WTC11 (cell line): Measurements from ENCODE around the gene FMN2. TPM values are rescaled to one million over a fixed set of nuclear protein-coding genes. Genes with fewer than 3 reads are reported as not detected.

Experiments used
- ATAC-seq: fragments of 200-7000 bp; cut with Tn5 transposase; 2 replicates; pipeline ENCODE4 v1.10.0; 2021; ENCODE audit warnings: mild to moderate bottlenecking, moderate library complexity
- CTCF ChIA-PET: fragments of 300-600 bp; sonication (Branson Sonifier 250); formaldehyde crosslinking; loops from one replicate; lab custom pipeline; 2021; ENCODE audit warnings: antibody characterized with exemption; lab: Charles Lee
- POLR2A ChIA-PET: fragments of 350-600 bp; sonication (Branson Sonifier 250); formaldehyde crosslinking; loops from one replicate; lab custom pipeline; 2021; ENCODE audit warnings: antibody characterized with exemption; lab: Charles Lee
- DNase-seq: peaks from one replicate; pipeline ENCODE4 v3.0.0; 2021; ENCODE audit warnings: low spot score
- H3K27ac Mint-ChIP-seq: 2 replicates; pipeline ENCODE4 v1.8.0; 2021; ENCODE audit warnings: mixed read lengths
- H3K27me3 Mint-ChIP-seq: 2 replicates; pipeline ENCODE4 v1.8.0; 2021; ENCODE audit warnings: low read depth, mild to moderate bottlenecking, moderate library complexity, mixed read lengths
- H3K36me3 Mint-ChIP-seq: 2 replicates; pipeline ENCODE4 v1.8.0; 2021; ENCODE audit warnings: mixed read lengths
- H3K4me1 Mint-ChIP-seq: 2 replicates; pipeline ENCODE4 v1.8.0; 2022; ENCODE audit warnings: mixed read lengths
- H3K4me3 Mint-ChIP-seq: 2 replicates; pipeline ENCODE4 v1.8.0; 2021; ENCODE audit warnings: mild to moderate bottlenecking, moderate library complexity, mixed read lengths
- H3K9me3 Mint-ChIP-seq: 2 replicates; pipeline ENCODE4 v1.8.0; 2021; ENCODE audit warnings: mixed read lengths
- AR ChIP-seq: fragments of 250-450 bp; sonication (Bioruptor Pico); IDR thresholded peaks from 2 replicates; pipeline ENCODE4 v1.9.0; 2021; ENCODE audit warnings: mild to moderate bottlenecking
- CBFB ChIP-seq: sonication (generic); formaldehyde crosslinking; IDR thresholded peaks from 2 replicates; pipeline ENCODE4 v1.8.1; 2022; ENCODE audit warnings: mild to moderate bottlenecking, low read depth, missing genetic modification reagents
- E2F5 ChIP-seq: sonication (generic); formaldehyde crosslinking; IDR thresholded peaks from 2 replicates; pipeline ENCODE4 v1.8.1; 2022; ENCODE audit warnings: mild to moderate bottlenecking, moderate library complexity, missing genetic modification reagents
- ELF4 ChIP-seq: sonication (generic); formaldehyde crosslinking; IDR thresholded peaks from 2 replicates; pipeline ENCODE4 v1.8.1; 2022; ENCODE audit warnings: low read depth, mild to moderate bottlenecking, moderate library complexity, missing genetic modification reagents
- EMX1 ChIP-seq: fragments of 250-450 bp; sonication (Bioruptor Pico); IDR thresholded peaks from 2 replicates; pipeline ENCODE4 v1.8.0; 2021; ENCODE audit warnings: mild to moderate bottlenecking
- ETV6 ChIP-seq: sonication (generic); formaldehyde crosslinking; IDR thresholded peaks from 2 replicates; pipeline ENCODE4 v1.8.1; 2022; ENCODE audit warnings: mild to moderate bottlenecking, missing genetic modification reagents
- FOXK1 ChIP-seq: sonication (generic); formaldehyde crosslinking; IDR thresholded peaks from 2 replicates; pipeline ENCODE4 v1.8.0; 2022; ENCODE audit warnings: mild to moderate bottlenecking, moderate library complexity, missing genetic modification reagents
- FOXP1 ChIP-seq: sonication (generic); formaldehyde crosslinking; IDR thresholded peaks from 2 replicates; pipeline ENCODE4 v1.8.0; 2022; ENCODE audit warnings: missing genetic modification reagents, mild to moderate bottlenecking, moderate library complexity, borderline replicate concordance
- HMGA2 ChIP-seq: fragments of 250-450 bp; sonication (Bioruptor Pico); IDR thresholded peaks from 2 replicates; pipeline ENCODE4 v1.4.0; 2021; ENCODE audit warnings: mild to moderate bottlenecking, moderate library complexity
- KAT7 ChIP-seq: sonication (generic); formaldehyde crosslinking; IDR thresholded peaks from 2 replicates; pipeline ENCODE4 v1.8.1; 2023; ENCODE audit warnings: missing genetic modification reagents, mild to moderate bottlenecking, borderline replicate concordance
- MLX ChIP-seq: sonication (generic); formaldehyde crosslinking; IDR thresholded peaks from 2 replicates; pipeline ENCODE4 v1.8.1; 2023; ENCODE audit warnings: mild to moderate bottlenecking, missing genetic modification reagents, moderate library complexity
- MYBL2 ChIP-seq: sonication (generic); formaldehyde crosslinking; IDR thresholded peaks from 2 replicates; pipeline ENCODE4 v1.8.1; 2023; ENCODE audit warnings: mild to moderate bottlenecking, moderate library complexity, missing genetic modification reagents
- NFATC4 ChIP-seq: fragments of 250-450 bp; sonication (Bioruptor Pico); IDR thresholded peaks from 2 replicates; pipeline ENCODE4 v1.9.0; 2021; ENCODE audit warnings: mild to moderate bottlenecking
- NFYB ChIP-seq: sonication (generic); formaldehyde crosslinking; conservative IDR thresholded peaks from 2 replicates; pipeline ENCODE4 v1.8.0; 2022; ENCODE audit warnings: low read depth, missing genetic modification reagents
- SMAD3 ChIP-seq: sonication (generic); formaldehyde crosslinking; IDR thresholded peaks from 2 replicates; pipeline ENCODE4 v1.8.0; 2022; ENCODE audit warnings: missing genetic modification reagents, mild to moderate bottlenecking, borderline replicate concordance
- SMAD4 ChIP-seq: sonication (generic); formaldehyde crosslinking; IDR thresholded peaks from 2 replicates; pipeline ENCODE4 v1.8.0; 2022; ENCODE audit warnings: mild to moderate bottlenecking, missing genetic modification reagents
- SOX15 ChIP-seq: fragments of 250-450 bp; sonication (Bioruptor Pico); IDR thresholded peaks from 2 replicates; pipeline ENCODE4 v1.9.0; 2021; ENCODE audit warnings: mild to moderate bottlenecking
- SP1 ChIP-seq: sonication (generic); formaldehyde crosslinking; conservative IDR thresholded peaks from 2 replicates; pipeline ENCODE4 v1.8.1; 2022; ENCODE audit warnings: missing genetic modification reagents
- TEAD4 ChIP-seq: sonication (generic); formaldehyde crosslinking; IDR thresholded peaks from 2 replicates; pipeline ENCODE4 v1.8.0; 2022; ENCODE audit warnings: mild to moderate bottlenecking, missing genetic modification reagents
- USF1 ChIP-seq: sonication (generic); formaldehyde crosslinking; IDR thresholded peaks from 2 replicates; pipeline ENCODE4 v1.8.0; 2022; ENCODE audit warnings: mild to moderate bottlenecking, missing genetic modification reagents
- USF2 ChIP-seq: sonication (generic); formaldehyde crosslinking; IDR thresholded peaks from 2 replicates; pipeline ENCODE4 v1.8.1; 2023; ENCODE audit warnings: mild to moderate bottlenecking, missing genetic modification reagents, moderate library complexity
- ZNF263 ChIP-seq: sonication (generic); formaldehyde crosslinking; IDR thresholded peaks from 2 replicates; pipeline ENCODE4 v1.8.1; 2022; ENCODE audit warnings: low read depth, mild to moderate bottlenecking, moderate library complexity, missing genetic modification reagents
- ZNF317 ChIP-seq: sonication (generic); formaldehyde crosslinking; IDR thresholded peaks from 2 replicates; pipeline ENCODE4 v1.8.1; 2023; ENCODE audit warnings: low read depth, mild to moderate bottlenecking, moderate library complexity, missing genetic modification reagents, borderline replicate concordance
- ZNF416 ChIP-seq: fragments of 250-450 bp; sonication (Bioruptor Pico); IDR thresholded peaks from 2 replicates; pipeline ENCODE4 v1.9.0; 2021; ENCODE audit warnings: mild to moderate bottlenecking, inconsistent platforms
- total RNA-seq: library from RNA; stranded (reverse); gene quantifications from 3 replicates; pipeline ENCODE4 v1.2.3, GENCODE V29; 2021

FMN2 gene
- total RNA-seq, 1 experiment from 2014 or later: 1.8 TPM

GRCh38 chr1:240352769-240353168, 261.1 kb downstream of the FMN2 start:
- Mint-ChIP-seq H3K36me3 (no peaks in the 10 kb centered on the region), H3K27me3 (no peaks in the 10 kb centered on the region), H3K4me1 (peaks cover 6% of the 10 kb centered on the region), H3K27ac (no peak overlapping the region)
- POLR2A ChIA-PET: interaction anchor here (0.5 to 0.6 kb wide), 2 partner anchors 166 to 301 kb away, joined by 3 read pairs; no protein-coding TSS in a partner anchor
- TF ChIP-seq SOX15 (CRISPR knock-in tag): no peak
- TF ChIP-seq, all 79 proteins: peak for 0
- no peak for ATAC-seq
- DNase-seq: no peak
- CTCF ChIA-PET: no interaction called here
- Mint-ChIP-seq H3K9me3 (no peaks in the 10 kb centered on the region), H3K4me3 (no peak overlapping the region)

- Mint-ChIP-seq H3K27ac (no peak overlapping the region), H3K9me3 (peaks cover 5% of the 10 kb centered on the region), H3K36me3 (no peaks in the 10 kb centered on the region), H3K4me1 (peaks cover 6% of the 10 kb centered on the region), H3K4me3 (no peak overlapping the region), H3K27me3 (no peaks in the 10 kb centered on the region)
- DNase-seq (no peak), ATAC-seq (no peak)
- TF ChIP-seq ETV6 (CRISPR knock-in tag): no peak
- no peak for TF ChIP-seq ZNF317 (CRISPR knock-in tag)
- TF ChIP-seq ELF4 (CRISPR knock-in tag): no peak
- no peak for TF ChIP-seq EMX1 (CRISPR knock-in tag)
- no peak for TF ChIP-seq AR (CRISPR knock-in tag)
- no peak for TF ChIP-seq NFYB (CRISPR knock-in tag)
- TF ChIP-seq MYBL2: no peak
- no peak for TF ChIP-seq SMAD4 (CRISPR knock-in tag)
- TF ChIP-seq FOXK1 (CRISPR knock-in tag): no peak
- no peak for TF ChIP-seq HMGA2 (CRISPR knock-in tag)
- no peak for TF ChIP-seq KAT7 (CRISPR knock-in tag)
- no peak for TF ChIP-seq SP1 (CRISPR knock-in tag)
- no peak for TF ChIP-seq CBFB
- no peak for TF ChIP-seq TEAD4 (CRISPR knock-in tag)
- no peak for TF ChIP-seq USF2 (CRISPR knock-in tag)
- ChIA-PET POLR2A (no interaction called here), CTCF (no interaction called here)
Observed at GRCh38 chr1:240356568-240356967, 264.9 kb downstream of the FMN2 start.

GRCh38 chr1:240362046-240362445, 270.4 kb downstream of the FMN2 start:
- no peaks in the 10 kb centered on the region for H3K4me1 Mint-ChIP-seq
- TF ChIP-seq ZNF263 (CRISPR knock-in tag) (no peak), E2F5 (no peak), MLX (CRISPR knock-in tag) (no peak), FOXP1 (CRISPR knock-in tag) (no peak), USF1 (CRISPR knock-in tag) (no peak), SP1 (CRISPR knock-in tag) (no peak), SMAD3 (CRISPR knock-in tag) (no peak), NFATC4 (CRISPR knock-in tag) (no peak), ZNF416 (CRISPR knock-in tag) (no peak)
- no peak for DNase-seq
- ChIA-PET CTCF (no interaction called here), POLR2A (no interaction called here)
- H3K27ac Mint-ChIP-seq: no peak overlapping the region
- H3K9me3 Mint-ChIP-seq: peaks cover 5% of the 10 kb centered on the region
- H3K4me3 Mint-ChIP-seq: no peak overlapping the region
- no peak for ATAC-seq
- H3K36me3 Mint-ChIP-seq: no peaks in the 10 kb centered on the region
- H3K27me3 Mint-ChIP-seq: no peaks in the 10 kb centered on the region
